OCI-LY1 (cell line): Measurements from ENCODE around the gene PHC1.

Experiments
- H2AFZ ChIP-seq: fragments of 200-600 bp; sonication (generic), shearing (Covaris generic); 2 replicates; pipeline ENCODE4 v1.6.0; 2014; ENCODE audit warnings: antibody characterized with exemption, mild to moderate bottlenecking, low read length
- H3F3A ChIP-seq: fragments of 200-600 bp; sonication (generic), shearing (Covaris generic); 2 replicates; pipeline ENCODE4 v1.6.0; 2014; ENCODE audit warnings: mild to moderate bottlenecking, antibody characterized with exemption, low read length, moderate library complexity; ENCODE audit not compliant: insufficient read depth
- H3K27ac ChIP-seq: fragments of 200-600 bp; sonication (generic); 2 replicates; pipeline ENCODE4 v1.5.1; 2014; ENCODE audit warnings: low read length, mixed run types, mild to moderate bottlenecking, low read depth; ENCODE audit not compliant: poor library complexity, severe bottlenecking
- H3K27me3 ChIP-seq: fragments of 200-600 bp; sonication (generic); 2 replicates; pipeline ENCODE4 v1.6.0; 2014; ENCODE audit warnings: antibody characterized with exemption, mild to moderate bottlenecking, low read length, moderate library complexity; ENCODE audit not compliant: insufficient read depth
- H3K36me3 ChIP-seq: fragments of 200-600 bp; sonication (generic); 2 replicates; pipeline ENCODE4 v1.6.1; 2014; ENCODE audit warnings: mild to moderate bottlenecking, antibody characterized with exemption, low read length, moderate library complexity, mixed read lengths; ENCODE audit not compliant: insufficient read depth
- H3K4me1 ChIP-seq: fragments of 200-600 bp; sonication (generic); 2 replicates; pipeline ENCODE4 v1.5.1; 2014; ENCODE audit warnings: mild to moderate bottlenecking, low read length, moderate library complexity; ENCODE audit not compliant: insufficient read depth, severe bottlenecking
- H3K4me2 ChIP-seq: fragments of 200-600 bp; sonication (generic), shearing (Covaris generic); 2 replicates; pipeline ENCODE4 v1.6.1; 2014; ENCODE audit warnings: low read length
- H3K4me3 ChIP-seq: fragments of 200-600 bp; sonication (generic); 2 replicates; pipeline ENCODE4 v1.5.1; 2014; ENCODE audit warnings: low read length, low read depth, mild to moderate bottlenecking, mixed read lengths; ENCODE audit not compliant: poor library complexity, severe bottlenecking
- H3K79me2 ChIP-seq: fragments of 200-600 bp; shearing (Covaris generic); 2 replicates; pipeline ENCODE4 v1.6.1; 2016; ENCODE audit warnings: mixed run types, low read length, mixed read lengths; ENCODE audit not compliant: insufficient read depth
- H3K9ac ChIP-seq: fragments of 200-600 bp; sonication (generic), shearing (Covaris generic); 2 replicates; pipeline ENCODE4 v1.6.1; 2014; ENCODE audit warnings: mild to moderate bottlenecking, low read length, mixed read lengths
- H3K9me2 ChIP-seq: fragments of 200-600 bp; sonication (generic), shearing (Covaris generic); 2 replicates; pipeline ENCODE4 v1.6.1; 2014; ENCODE audit warnings: low read depth, mild to moderate bottlenecking, low read length, mixed read lengths
- H3K9me3 ChIP-seq: fragments of 200-600 bp; shearing (Covaris generic); 2 replicates; pipeline ENCODE4 v1.6.1; 2014; ENCODE audit warnings: low read length, mixed read lengths
- H4K20me1 ChIP-seq: fragments of 200-600 bp; sonication (generic), shearing (Covaris generic); 2 replicates; pipeline ENCODE4 v1.6.0; 2016; ENCODE audit warnings: mild to moderate bottlenecking, low read length; ENCODE audit not compliant: insufficient read depth
- CTCF ChIP-seq: fragments of 200-600 bp; sonication (generic), shearing (Covaris generic); IDR thresholded peaks from 2 replicates; pipeline ENCODE4 v1.5.1; 2017; ENCODE audit warnings: mild to moderate bottlenecking, antibody characterized with exemption, low read length, moderate library complexity, mixed read lengths
- EZH2 ChIP-seq: fragments of 200-600 bp; sonication (generic), shearing (Covaris generic); IDR thresholded peaks from 2 replicates; pipeline ENCODE4 v1.8.0; 2017; ENCODE audit warnings: borderline replicate concordance, mixed run types, mild to moderate bottlenecking, antibody characterized with exemption, low read length, moderate library complexity, mixed read lengths

Gene PHC1

GRCh38 chr12:8943565-8944186, 29.4 kb downstream of the PHC1 start:
- Histone ChIP-seq H3K9ac (no peak overlapping the region), H3K4me3 (no peak overlapping the region), H3K27me3 (no peaks in the 10 kb centered on the region), H2AFZ (no peak overlapping the region), H3K79me2 (peaks cover 23% of the 10 kb centered on the region), H3K36me3 (peaks cover 68% of the 10 kb centered on the region), H3K9me3 (no peaks in the 10 kb centered on the region), H3K4me1 (peaks cover 21% of the 10 kb centered on the region), H3K27ac (no peak overlapping the region), H4K20me1 (no peaks in the 10 kb centered on the region), H3K9me2 (no peaks in the 10 kb centered on the region), H3F3A (no peaks in the 10 kb centered on the region), H3K4me2 (no peak overlapping the region)
- TF ChIP-seq EZH2 (no peak), CTCF (no peak)

GRCh38 chr12:8946733-8947132, 32.4 kb downstream of the PHC1 start:
- H3K27me3 ChIP-seq = no peaks in the 10 kb centered on the region
- H3K79me2 ChIP-seq = peaks cover 41% of the 10 kb centered on the region
- H3F3A ChIP-seq = no peaks in the 10 kb centered on the region
- no peaks in the 10 kb centered on the region for H4K20me1 ChIP-seq
- no peak overlapping the region for H3K9ac ChIP-seq
- peak overlapping the region; percentile 90 for H3K4me2 ChIP-seq
- no peaks in the 10 kb centered on the region for H3K9me3 ChIP-seq
- TF ChIP-seq CTCF = no peak
- TF ChIP-seq EZH2 = no peak
- H2AFZ ChIP-seq = no peak overlapping the region
- no peaks in the 10 kb centered on the region for H3K9me2 ChIP-seq
- H3K27ac ChIP-seq = no peak overlapping the region
- peaks cover 61% of the 10 kb centered on the region for H3K36me3 ChIP-seq
- H3K4me3 ChIP-seq = peak overlapping the region; percentile 89
- peaks cover 33% of the 10 kb centered on the region for H3K4me1 ChIP-seq

GRCh38 chr12:8947737-8948136, 33.4 kb downstream of the PHC1 start:
- peak overlapping the region; percentile 90 for H3K4me2 ChIP-seq
- H4K20me1 ChIP-seq = no peaks in the 10 kb centered on the region
- H3K9ac ChIP-seq = peak overlapping the region; percentile 89
- no peaks in the 10 kb centered on the region for H3F3A ChIP-seq
- peaks cover 2% of the 10 kb centered on the region; the same call in 1 of the 2 replicates for H3K9me3 ChIP-seq
- no peak overlapping the region for H3K27ac ChIP-seq
- TF ChIP-seq CTCF (no peak), EZH2 (no peak)
- H3K9me2 ChIP-seq = no peaks in the 10 kb centered on the region
- no peaks in the 10 kb centered on the region for H3K27me3 ChIP-seq
- peak overlapping the region; percentile 89 for H3K4me3 ChIP-seq
- H3K4me1 ChIP-seq = peaks cover 36% of the 10 kb centered on the region
- H2AFZ ChIP-seq = no peak overlapping the region
- peaks cover 41% of the 10 kb centered on the region for H3K79me2 ChIP-seq
- H3K36me3 ChIP-seq = peaks cover 56% of the 10 kb centered on the region
